ENCODE data around the gene OBSCN. TPM values are rescaled to one million over a fixed set of nuclear protein-coding genes. Genes with fewer than 3 reads are reported as not detected.

OBSCN gene
- total RNA-seq, 2 experiments from 2014 or later = 29.5 to 45.2 TPM

DNA sequence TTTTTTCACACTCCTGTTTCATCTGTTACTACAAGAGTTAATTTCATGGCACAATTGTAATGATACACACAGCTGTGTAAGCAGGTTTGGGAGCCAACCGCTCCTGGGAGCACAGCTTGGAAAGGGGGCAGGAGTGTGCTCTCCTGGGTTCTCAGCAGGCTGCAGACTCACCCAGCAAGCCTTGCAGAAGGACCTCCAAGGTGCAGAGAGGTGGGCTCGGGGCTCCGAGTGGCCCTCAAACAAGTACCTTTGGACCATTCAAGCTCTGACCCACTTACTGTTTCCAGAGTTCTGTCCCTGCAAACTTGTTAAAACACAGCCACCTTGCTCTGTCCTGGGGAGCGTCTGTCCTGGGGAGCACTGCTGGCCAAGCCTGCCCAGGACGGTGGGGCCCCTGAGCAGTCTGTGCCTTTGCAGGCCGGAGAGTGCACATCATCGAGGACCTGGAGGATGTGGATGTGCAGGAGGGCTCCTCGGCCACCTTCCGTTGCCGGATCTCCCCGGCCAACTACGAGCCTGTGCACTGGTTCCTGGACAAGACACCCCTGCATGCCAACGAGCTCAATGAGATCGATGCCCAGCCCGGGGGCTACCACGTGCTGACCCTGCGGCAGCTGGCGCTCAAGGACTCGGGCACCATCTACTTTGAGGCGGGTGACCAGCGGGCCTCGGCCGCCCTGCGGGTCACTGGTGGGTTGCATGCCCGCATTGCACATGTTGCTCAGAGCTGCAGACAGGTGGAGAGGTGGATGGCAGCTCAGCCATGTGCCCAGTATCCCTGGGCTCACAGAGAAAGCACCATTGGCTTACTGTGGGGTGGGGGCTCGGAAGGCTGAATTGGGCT is 78.0 kb downstream of the OBSCN start:
- no peak overlapping the region for H3K27ac ChIP-seq (ENCODE audit: low read depth, low read length, poor library complexity, severe bottlenecking)
- no peaks in the 10 kb centered on the region for H3K79me2 ChIP-seq (ENCODE audit: insufficient read depth, low read depth, low read length)
- H3K9me3 ChIP-seq (ENCODE audit: low read length) = no peaks in the 10 kb centered on the region
- BruUV-seq (replicated peaks) = no TSS peak
- H3K36me3 ChIP-seq (ENCODE audit: insufficient read depth, low read length) = peaks cover 7% of the 10 kb centered on the region; the same call in 1 of the 2 replicates
- H3K9me2 ChIP-seq (ENCODE audit: insufficient read depth, low read length) = no peaks in the 10 kb centered on the region
- POLR2A ChIA-PET = interaction anchor here (0.5 kb wide), 1 partner anchor 23 kb away, joined by 6 read pairs; no protein-coding TSS in a partner anchor
- intact Hi-C loops (cut with micrococcal nuclease; ENCODE audit: unreplicated experiment) = no loop called here
- TF ChIP-seq EZH2phosphoT487 (IDR thresholded peaks at IDR 0.05; ENCODE audit: borderline replicate concordance, low read depth, low read length) = no peak
- TF ChIP-seq, protein P1, sequence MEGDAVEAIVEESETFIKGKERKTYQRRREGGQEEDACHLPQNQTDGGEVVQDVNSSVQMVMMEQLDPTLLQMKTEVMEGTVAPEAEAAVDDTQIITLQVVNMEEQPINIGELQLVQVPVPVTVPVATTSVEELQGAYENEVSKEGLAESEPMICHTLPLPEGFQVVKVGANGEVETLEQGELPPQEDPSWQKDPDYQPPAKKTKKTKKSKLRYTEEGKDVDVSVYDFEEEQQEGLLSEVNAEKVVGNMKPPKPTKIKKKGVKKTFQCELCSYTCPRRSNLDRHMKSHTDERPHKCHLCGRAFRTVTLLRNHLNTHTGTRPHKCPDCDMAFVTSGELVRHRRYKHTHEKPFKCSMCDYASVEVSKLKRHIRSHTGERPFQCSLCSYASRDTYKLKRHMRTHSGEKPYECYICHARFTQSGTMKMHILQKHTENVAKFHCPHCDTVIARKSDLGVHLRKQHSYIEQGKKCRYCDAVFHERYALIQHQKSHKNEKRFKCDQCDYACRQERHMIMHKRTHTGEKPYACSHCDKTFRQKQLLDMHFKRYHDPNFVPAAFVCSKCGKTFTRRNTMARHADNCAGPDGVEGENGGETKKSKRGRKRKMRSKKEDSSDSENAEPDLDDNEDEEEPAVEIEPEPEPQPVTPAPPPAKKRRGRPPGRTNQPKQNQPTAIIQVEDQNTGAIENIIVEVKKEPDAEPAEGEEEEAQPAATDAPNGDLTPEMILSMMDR (conservative IDR thresholded peaks at IDR 0.05; ENCODE audit: low read length) = no peak
- no peak overlapping the region for H2AFZ ChIP-seq (ENCODE audit: low read length)
- no peaks in the 10 kb centered on the region for H3K4me1 ChIP-seq (ENCODE audit: insufficient read depth, low read length, poor library complexity, severe bottlenecking)
- CTCF ChIA-PET (ENCODE audit: unreplicated experiment) = no interaction called here
- no peaks in the 10 kb centered on the region for H4K20me1 ChIP-seq (ENCODE audit: insufficient read depth, low read length)
- H3K4me3 ChIP-seq (ENCODE audit: low read depth, low read length, poor library complexity, severe bottlenecking) = no peak overlapping the region
- no peak overlapping the region for H3K4me2 ChIP-seq (ENCODE audit: low read length)
- DNase-seq (ENCODE audit: low spot score) = no peak

DNA sequence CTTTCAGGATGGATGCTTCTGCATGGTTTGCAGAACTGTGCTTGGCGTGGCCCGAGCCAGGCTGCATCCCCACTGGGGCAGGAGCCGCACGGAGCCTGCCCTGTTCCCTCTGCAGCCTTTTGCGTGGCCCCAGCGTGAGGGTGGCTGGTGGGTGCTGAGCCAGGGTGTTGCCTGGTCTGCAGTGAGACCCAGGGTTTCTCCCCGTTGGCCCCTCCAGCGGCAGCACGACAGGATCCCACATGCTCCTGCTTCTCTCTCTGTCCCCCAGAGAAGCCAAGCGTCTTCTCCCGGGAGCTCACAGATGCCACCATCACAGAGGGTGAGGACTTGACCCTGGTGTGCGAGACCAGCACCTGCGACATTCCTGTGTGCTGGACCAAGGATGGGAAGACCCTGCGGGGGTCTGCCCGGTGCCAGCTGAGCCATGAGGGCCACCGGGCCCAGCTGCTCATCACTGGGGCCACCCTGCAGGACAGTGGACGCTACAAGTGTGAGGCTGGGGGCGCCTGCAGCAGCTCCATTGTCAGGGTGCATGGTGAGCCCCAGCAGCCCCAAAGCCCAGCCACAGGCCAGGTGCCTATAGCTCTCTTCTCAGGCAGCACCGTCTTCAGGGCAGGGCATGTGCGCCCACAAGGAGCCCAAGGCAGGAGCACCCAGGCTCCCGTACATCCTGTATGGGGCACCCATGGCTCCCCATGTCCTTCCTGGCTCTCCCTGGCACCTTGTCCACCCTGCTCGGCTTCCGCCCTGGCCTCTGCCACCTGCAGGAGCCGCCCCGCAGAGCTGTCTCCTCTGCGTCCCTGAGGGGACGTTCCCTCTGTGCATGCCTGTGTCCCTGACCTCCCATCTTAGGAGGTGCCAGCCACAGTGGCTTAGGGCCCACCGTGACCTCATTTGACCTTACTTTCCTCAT is 78.9 kb downstream of the OBSCN start:
- no peaks in the 10 kb centered on the region for H3K4me1 ChIP-seq (ENCODE audit: insufficient read depth, low read length, poor library complexity, severe bottlenecking)
- no peak overlapping the region for H3K4me2 ChIP-seq (ENCODE audit: low read length)
- ChIA-PET POLR2A (no interaction called here), CTCF (ENCODE audit: unreplicated experiment) (no interaction called here)
- BruUV-seq (replicated peaks) = no TSS peak
- no peaks in the 10 kb centered on the region for H4K20me1 ChIP-seq (ENCODE audit: insufficient read depth, low read length)
- H2AFZ ChIP-seq (ENCODE audit: low read length) = no peak overlapping the region
- no peaks in the 10 kb centered on the region for H3K79me2 ChIP-seq (ENCODE audit: insufficient read depth, low read depth, low read length)
- no peak for DNase-seq (ENCODE audit: low spot score)
- no peak overlapping the region for H3K4me3 ChIP-seq (ENCODE audit: low read depth, low read length, poor library complexity, severe bottlenecking)
- H3K9me3 ChIP-seq (ENCODE audit: low read length) = no peaks in the 10 kb centered on the region
- H3K9me2 ChIP-seq (ENCODE audit: insufficient read depth, low read length) = no peaks in the 10 kb centered on the region
- intact Hi-C loops (cut with micrococcal nuclease; ENCODE audit: unreplicated experiment) = no loop called here
- H3K36me3 ChIP-seq (ENCODE audit: insufficient read depth, low read length) = peaks cover 7% of the 10 kb centered on the region; the same call in 1 of the 2 replicates
- no peak for TF ChIP-seq EZH2phosphoT487 (IDR thresholded peaks at IDR 0.05; ENCODE audit: borderline replicate concordance, low read depth, low read length)
- TF ChIP-seq, protein P1 (conservative IDR thresholded peaks at IDR 0.05; ENCODE audit: low read length) = no peak
- no peak overlapping the region for H3K27ac ChIP-seq (ENCODE audit: low read depth, low read length, poor library complexity, severe bottlenecking)

Measured in OCI-LY7 (cell line).